ENCODE measurements around the gene CSRNP2.
"Not testable (repeated sequence)": the region's sequence is repeated elsewhere in the genome, so short reads cannot be mapped to it uniquely, and the experiment has no call there.

CSRNP2 gene, protein sequence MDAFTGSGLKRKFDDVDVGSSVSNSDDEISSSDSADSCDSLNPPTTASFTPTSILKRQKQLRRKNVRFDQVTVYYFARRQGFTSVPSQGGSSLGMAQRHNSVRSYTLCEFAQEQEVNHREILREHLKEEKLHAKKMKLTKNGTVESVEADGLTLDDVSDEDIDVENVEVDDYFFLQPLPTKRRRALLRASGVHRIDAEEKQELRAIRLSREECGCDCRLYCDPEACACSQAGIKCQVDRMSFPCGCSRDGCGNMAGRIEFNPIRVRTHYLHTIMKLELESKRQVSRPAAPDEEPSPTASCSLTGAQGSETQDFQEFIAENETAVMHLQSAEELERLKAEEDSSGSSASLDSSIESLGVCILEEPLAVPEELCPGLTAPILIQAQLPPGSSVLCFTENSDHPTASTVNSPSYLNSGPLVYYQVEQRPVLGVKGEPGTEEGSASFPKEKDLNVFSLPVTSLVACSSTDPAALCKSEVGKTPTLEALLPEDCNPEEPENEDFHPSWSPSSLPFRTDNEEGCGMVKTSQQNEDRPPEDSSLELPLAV

DNA sequence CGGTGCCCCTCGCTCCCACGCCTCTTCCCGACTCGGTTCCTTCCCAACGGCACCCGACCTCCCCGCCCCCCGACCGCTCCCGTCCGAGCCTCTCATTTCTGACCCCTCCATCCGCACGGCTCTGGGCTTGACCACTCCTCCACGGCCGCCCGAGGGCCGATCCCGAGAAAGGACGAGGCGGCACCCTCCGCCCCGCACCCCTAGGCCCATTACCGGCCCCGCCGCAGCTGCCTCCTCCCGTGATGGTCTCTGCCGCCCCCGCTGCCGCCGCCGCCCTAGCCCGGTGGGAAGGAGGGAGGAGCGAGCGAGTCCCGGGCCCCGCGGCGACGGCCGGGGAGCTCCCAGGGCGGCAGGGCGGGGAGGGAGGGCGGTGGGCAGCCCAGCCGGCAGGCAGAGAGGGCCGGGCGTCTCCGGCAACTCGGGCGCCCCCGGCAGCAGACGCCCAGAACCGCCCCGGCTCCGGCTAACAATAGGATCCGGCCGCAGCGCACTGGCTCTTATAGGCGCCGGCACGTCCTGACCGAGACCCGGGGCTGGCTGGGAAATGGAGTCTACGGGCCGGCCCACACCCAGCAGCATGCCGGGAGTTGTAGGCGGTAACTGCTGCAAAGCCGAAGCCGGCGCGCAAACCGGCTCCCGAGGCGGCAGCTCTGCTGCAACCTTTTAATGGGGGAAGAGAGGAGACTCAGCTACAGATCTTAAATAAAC is at the start of gene CSRNP2:
CSRNP2 (minus strand) TSS at position 471 of the 708 bp plus-strand sequence. CDS start 7,035 bp downstream, outside the sequence.
- DNase-seq = peak; percentile 94

DNA sequence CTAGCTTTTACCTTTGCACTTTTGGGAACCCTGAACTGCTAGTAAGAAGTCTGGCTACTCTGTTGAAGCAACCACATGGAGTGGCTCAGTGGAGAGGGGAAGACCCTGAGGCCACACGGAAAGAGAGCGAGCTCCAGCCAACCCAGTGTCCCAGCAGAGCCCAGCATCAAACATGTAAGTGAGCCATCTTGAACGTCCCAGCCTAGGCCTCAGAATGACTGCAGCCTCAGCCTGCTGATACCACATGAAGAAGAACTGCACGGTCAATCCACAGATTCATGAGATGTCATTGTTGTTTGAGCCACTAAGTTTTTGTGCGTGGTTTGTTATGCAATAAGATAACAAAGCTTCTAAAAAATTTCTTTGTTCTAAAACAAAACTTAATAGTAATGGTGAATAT is 49.3 kb upstream of the CSRNP2 start:
- DNase-seq = no peak

DNA sequence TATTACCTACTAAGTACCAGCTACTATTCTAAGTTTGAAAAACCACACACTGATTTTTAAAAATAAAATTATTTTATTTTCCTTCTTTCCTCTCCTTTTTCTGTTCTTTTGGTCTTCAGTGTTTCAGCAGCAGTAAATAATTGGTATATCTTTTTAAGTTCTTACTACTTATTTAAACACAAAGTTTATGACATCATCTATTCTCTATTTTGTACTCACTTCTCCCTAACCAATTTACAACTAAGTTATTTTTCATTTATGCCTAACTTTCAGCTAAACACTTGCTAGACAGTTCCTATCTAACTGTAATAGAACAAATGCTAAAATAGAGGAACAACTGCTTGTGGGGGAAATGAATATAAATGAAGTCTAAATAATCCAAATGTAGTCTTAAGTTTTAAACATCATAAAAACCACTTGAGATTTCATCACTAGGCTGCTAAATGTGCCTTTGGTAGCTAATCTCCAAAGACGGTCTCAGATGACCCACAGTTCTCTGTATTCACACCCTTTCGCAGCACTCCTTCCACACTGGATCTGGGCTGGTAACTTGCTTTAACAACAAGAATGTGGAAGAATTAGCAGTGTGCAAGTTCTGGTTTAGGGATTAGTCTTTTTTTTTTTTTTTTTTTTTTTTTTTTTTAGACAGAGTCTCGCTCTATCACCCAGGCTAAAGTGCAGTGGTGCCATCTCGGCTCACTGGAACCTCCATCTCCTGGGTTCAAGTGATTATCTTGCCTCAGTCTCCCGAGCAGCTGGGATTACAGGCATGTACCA is 48.5 kb upstream of the CSRNP2 start:
- DNase-seq = no peak

DNA sequence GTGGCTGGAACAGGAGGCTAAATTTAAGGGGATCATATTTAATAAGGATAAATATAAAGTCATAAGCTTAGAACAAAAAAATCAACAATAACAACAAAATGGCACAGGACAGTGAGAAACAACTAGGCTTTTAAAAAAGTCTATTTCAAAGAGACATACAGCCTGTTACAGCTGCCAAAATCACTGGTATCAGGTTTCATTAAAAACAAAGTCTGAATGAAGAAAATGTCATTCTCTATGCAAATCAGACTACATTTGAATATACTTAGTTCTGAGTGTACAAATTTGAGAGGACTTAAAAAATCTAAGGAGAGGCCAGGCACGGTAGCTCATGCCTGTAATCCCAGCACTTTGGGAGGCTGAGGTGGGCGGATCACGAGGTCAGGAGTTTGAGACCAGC is 45.5 kb upstream of the CSRNP2 start:
- no peak for DNase-seq

DNA sequence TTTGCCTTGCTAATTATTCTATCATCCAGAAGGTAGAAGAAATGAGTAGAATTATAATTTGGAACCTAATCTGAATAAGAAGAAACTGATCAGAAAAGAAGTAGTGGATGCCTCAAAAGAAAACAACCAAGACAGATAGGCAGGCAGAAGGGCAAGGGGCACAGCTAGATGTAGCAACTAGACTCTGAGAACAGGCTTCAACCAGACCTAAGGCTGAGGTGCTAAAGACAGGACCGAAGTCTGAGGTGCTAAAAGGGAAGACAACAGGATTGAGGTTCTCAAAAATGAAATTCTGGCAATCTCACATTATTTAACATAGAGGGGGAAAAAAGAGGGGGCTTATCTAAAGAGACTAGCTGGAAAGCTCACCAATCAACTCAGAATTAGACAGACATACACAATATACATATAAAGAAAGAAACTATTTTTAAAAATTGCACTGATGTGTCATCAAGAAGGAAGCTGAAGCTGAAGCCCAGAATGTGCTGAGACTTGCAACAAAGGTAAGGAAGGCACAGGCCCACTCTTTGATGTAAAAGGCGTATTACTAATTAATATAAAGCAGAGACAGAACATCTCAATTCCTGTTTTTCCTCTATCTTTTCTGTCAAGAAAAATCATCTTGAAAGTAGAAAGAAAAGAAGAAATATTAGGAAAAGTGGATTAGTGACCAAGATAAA is 43.8 kb upstream of the CSRNP2 start:
- no peak for DNase-seq

DNA sequence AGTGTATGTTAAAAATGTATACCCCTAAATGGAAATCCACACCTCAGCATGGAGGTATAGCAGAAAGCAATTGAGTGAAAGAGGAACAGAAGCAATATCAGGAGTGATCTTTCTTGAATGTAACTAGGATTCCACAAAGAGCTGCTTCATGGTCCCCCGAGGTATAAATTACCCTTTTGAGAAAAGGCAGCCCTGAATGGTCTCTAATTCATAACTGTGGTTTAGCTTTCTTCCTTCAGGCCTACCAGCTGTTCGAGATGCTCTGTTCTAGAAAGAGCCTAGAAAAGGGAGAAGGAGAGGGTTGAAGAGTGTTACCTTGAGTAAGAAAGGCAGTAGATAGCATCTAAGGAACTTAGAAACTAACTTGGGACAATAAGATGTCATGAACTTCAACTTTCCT is 42.9 kb upstream of the CSRNP2 start:
- DNase-seq = no peak

DNA sequence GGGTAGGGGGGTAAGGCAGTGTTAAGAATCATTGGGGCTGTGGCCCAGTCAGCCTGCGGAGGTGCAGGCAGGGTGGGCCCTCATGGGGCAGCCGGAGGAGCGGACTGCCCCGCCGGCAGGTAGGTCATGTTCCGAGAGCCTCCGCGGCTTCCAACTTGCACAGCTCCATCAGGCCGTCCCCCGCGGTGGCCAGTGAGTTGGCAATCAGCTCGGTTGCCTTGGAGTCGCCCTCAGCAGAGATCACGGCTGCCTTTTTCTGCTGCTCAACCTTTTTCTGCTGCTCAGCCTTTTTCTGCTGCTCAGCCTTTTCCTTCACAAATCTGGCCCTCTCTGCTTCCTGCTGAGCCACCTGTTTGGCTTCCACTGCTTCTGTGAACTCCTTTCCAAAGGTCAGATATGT is 41.1 kb upstream of the CSRNP2 start:
- DNase-seq = no peak

DNA sequence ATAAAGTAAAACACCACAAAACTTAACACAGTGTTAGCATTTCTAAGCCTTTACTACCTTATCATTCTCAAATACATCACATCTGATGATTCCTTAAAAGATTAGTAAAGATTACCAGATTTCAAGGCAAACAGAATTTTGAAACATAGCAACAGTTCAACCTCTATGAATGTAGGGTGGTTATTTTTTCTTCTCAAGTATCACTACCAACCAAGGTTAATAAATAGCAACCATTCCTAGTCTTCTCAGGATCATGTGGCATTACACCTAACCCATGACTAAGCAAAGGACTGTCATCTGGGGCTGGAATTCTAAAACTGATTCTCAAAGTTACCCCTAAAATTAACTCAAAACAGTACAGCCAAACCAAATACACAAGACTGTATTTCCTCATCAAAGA is 39.4 kb upstream of the CSRNP2 start:
- no peak for DNase-seq

DNA sequence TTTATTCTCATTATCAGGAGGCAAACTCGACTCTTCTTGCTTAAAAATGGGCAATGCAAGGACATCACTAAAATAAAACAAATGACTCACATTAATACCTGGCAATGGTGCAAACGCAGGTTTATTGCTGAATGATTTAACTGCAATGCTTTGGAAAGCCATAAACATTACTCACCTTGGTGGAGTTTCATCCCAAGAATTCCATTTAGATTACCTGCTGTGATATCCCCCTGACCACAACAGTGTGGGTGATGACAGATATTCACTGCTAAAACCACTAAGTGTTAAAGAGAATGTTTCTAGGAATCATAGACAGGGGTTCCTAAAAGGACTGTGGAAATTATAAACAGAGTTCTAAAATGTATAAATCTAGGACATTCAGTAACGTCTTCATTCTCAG is 35.3 kb upstream of the CSRNP2 start:
- DNase-seq = no peak

DNA sequence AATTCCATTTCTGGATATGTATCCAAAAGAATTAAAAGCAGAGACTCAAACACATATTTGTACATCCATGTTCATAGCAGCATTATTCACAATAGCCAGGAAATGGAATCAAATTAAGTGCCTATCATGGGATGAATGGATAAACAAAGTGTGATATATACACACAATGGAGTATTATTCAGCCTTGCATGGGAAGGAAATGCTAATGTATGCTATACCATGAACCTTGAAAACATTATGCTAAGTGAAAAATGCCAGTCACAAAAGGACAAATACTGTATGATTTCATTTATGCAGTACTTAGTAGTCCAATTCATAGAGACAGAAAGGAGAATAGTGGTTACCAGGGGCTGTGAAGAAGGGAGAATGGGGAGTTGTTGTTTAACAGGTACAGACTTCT is 32.1 kb upstream of the CSRNP2 start:
- DNase-seq = no peak

DNA sequence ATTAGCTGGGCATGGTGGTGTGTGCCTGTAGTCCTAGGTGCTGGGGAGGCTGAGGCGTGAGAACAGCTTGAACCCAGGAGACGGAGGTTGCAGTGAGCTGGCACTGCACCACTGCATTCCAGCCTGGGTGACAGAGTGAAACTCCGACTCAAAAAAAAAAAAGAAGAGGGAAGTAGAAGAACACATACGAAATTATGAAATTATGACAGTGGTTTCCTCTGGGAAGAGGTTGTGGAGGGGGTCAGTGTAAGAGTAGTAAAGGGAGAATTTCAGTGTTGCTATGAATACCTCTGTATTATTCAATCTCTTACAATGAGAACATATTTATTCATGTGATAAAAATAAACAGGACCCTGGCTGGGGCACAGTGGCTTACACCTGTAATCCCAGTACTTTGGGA is 24.7 kb upstream of the CSRNP2 start:
- DNase-seq = no peak

DNA sequence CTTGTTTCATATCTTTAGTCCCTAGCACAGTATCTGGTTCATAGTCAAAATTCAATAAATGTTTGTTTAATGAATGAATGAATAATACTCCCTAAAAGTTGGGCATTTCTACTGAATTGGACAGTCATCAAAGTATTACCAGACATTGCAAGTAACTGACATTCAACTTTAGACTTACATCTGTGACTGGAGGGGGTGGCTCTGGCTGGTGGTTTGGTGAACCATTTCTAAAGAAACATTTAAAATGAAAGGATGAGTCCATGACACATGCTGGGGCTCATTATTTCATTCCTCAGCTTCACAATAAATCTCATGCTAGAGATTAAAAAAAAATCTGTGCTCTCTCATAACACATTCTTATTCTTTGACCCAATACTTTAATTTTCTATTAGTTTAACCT is 20.6 kb upstream of the CSRNP2 start:
- DNase-seq = no peak

DNA sequence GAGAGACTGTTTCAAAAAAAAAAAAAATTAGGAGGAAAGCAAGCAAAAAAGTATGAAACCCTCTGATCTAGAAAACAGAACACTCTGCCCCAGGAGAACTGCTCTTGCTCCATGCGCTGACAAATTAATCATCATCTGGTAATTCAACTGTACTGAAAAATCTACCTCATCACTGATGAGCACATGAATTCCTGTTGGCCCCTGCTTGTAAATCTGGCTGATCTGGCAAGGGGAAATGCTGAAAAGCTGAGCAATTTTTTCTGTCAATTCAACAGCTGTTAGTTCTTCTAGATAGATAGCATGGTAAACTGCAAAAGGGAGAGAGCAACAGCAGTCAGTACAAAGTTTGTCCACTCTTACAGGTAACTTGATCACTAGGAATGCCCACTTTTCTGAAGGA is 15.2 kb upstream of the CSRNP2 start:
- no peak for DNase-seq

DNA sequence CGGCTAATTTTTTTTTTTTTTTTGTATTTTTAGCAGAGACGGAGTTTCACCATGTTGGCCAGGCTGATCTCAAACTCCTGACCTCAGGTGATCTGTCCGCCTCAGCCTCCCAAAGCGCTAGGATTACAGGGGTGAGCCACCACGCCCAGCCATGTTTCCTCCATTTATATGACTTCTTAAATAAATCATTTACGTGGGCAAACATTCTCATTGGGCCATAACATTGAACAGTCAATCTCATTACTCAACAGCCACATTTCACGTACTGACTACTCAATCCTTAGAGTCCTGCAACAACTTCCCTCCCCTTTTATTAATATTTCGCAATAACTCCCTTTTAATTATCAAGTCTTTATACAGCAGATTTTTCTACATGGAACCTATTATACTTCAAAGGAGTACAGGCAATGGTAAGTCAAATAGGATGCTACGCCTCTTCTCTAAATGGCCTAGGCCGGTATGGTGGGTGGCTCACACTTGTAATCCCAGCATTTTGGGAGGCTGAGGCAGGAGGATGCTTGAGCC is 7.4 kb upstream of the CSRNP2 start:
- DNase-seq = no peak

DNA sequence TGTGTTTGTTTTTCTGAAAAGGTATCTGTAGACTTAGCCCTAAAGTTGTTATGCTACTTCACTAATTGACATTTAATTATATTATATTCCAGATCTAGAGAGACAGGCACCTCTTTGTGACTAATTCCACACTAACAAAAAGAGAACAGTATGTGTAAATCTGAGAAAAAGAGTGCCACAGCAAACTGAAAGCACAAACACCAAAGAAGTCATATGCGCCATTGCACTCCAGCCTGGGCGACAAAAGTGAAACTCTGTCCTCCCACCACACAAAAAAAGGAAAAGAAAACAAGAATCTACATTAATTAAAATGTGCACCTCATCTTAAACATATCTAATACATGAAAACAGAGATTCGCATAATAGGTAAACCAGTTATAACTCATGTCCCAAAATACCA is 4.4 kb upstream of the CSRNP2 start:
- DNase-seq = no peak

DNA sequence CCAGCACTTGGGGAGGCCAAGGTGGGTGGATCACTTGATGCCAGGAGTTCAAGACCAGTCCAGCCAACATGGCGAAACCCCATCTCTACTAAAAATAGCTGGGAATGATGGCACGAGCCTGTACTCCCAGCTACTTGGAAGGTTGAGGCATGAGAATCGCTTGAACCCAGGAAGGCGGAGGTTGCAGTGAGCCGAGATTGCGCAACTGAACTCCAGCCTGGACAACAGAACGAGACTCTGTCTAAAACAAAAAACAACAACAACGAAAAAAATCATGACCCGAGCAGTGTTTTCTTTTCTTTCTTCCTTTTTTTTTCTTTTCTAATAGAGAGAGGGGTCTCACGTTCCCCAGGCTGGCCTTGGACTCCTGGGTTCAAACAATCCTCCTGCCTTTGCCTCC is 3.5 kb upstream of the CSRNP2 start:
- DNase-seq = no peak

DNA sequence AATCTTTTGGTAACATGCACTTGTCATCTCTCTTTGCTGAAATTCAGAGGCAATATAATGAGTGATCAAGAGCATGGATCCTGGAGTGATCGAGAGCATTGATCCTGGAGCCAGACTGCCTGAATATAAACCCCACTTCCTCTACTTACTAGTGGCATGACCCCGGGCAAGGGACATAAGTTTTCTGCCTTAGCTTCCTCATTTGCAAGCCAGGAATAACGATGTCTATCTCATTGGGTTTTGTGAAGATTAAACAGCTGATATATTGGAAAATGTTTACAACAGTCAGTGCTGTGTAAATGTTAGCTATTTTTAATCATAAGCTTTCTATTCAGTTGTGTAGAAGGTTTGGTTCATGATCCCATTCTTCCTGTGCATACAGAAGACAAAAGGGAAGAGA is 2.4 kb upstream of the CSRNP2 start:
- no peak for DNase-seq

DNA sequence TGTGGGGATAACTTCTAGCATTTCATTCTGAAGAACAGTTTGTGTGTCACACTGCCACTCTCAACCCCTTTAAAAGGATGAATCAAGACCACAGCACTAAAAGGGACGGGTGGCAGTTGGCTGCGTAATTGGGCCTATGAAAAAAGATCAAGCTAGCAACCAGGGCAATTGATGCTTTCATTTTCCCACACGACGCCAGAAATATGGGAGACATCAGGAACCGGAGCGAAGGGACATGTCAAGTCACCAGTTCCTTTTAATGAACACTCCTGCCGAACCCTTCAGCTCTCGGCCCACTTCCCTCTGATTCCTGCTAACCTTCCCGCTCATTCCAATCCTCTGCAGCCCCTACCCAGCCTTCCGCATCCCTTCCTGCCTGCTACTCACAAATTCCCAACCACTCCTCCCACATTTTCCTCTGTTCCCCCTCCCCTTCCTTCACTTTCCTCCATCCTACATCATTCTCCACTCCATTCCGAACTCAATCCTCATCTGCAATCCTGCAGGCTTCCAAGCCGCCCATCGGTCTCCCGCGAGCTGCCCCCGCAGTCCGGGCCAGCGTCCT is 753 bp downstream of the CSRNP2 start:
- DNase-seq = peak; percentile 58

DNA sequence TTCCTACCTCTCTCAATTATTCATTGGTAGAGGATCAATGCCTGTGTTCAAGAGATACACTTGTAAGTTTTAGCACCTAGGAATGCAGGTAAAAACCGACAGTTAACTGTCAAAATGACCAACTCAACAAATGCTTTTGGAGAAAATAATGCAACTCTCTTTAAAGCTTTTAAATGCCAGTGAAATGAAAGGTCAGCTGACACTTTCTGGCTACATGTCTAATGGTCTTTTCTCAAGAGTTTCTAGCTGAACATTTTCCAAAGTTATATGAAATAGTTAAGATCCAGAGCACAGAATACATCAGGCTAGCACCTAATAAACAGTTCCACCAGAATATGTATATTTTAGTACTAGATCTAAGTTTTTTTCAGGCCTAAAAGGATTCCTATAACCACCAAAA is 2.0 kb downstream of the CSRNP2 start:
- no peak for DNase-seq

DNA sequence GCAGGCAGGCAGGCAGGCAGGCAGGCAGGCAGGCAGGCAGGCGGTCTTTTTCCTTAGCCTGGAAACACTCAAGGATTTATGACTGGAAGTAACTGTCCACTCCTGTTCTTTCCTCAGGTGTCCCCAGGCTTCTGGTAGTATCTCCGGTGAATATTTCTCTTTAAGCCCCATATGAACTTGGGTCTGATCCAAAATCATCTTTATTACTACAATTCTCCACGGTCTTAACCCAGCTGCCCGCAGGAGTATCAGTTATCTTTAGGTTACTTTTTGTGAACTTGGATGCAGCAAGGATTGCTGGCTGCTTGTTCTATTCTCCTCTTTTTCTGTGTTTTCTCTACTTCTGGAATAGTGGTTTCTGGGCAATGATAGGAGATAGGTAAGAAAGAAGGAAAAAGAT is 3.3 kb downstream of the CSRNP2 start:
- no peak for DNase-seq

DNA sequence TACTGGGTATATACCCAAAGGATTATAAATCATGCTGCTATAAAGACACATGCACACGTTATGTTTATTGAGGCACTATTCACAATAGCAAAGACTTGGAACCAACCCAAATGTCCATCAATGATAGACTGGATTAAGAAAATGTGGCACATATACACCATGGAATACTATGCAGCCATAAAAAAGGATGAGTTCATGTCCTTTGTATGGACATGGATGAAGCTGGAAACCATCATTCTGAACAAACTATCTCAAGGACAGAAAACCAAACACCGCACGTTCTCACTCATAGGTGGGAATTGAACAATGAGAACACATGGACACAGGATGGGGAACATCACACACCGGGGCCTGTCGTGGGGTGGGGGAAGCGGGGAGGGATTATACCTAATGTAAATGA is 4.5 kb downstream of the CSRNP2 start:
- not testable (repeated sequence) for DNase-seq

DNA sequence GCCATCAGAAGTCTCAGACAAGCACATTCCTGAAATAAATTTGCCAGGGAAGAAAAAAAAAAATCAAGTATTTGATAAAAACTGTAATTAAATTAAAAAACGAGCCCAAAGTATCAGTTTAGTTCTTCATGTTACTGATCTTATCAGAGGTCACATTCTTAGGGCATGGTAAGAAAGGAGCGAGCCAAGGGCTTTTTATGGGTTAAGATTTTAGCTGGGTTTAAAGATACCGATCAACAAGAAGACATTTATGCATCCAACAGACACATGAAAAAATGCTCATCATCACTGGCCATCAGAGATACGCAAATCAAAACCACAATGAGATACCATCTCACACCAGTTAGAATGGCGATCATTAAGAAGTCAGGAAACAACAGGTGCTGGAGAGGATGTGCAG is 5.0 kb downstream of the CSRNP2 start:
- DNase-seq = not testable (repeated sequence)

All from NCI-H748 treated with DMSO at 0.1 percent for 48 hours (cell line).